GM12874 (cell line): ENCODE measurements around the gene THRSP.
A peak's percentile ranks its signal among the peaks of the same experiment; 100 is the strongest.

ENCODE experiments used
- CTCF ChIP-seq: IDR thresholded peaks from 2 replicates; pipeline ENCODE4 v1.5.1; 2011; ENCODE audit warnings: low read depth, mild to moderate bottlenecking, control low read depth, low read length, moderate library complexity; ENCODE audit not compliant: insufficient read depth

Gene THRSP

GRCh38 chr11:78040691-78041379 lies 22.8 kb upstream of the THRSP start:
- no peak for TF ChIP-seq CTCF

- no peak for TF ChIP-seq CTCF
Measured at GRCh38 chr11:78041843-78042440, 21.7 kb upstream of the THRSP start.

GRCh38 chr11:78044706-78045105 lies 19.0 kb upstream of the THRSP start:
- TF ChIP-seq CTCF: no peak

- peak; percentile 99 for TF ChIP-seq CTCF
Measured at GRCh38 chr11:78045851-78046485, 17.7 kb upstream of the THRSP start.

DNA sequence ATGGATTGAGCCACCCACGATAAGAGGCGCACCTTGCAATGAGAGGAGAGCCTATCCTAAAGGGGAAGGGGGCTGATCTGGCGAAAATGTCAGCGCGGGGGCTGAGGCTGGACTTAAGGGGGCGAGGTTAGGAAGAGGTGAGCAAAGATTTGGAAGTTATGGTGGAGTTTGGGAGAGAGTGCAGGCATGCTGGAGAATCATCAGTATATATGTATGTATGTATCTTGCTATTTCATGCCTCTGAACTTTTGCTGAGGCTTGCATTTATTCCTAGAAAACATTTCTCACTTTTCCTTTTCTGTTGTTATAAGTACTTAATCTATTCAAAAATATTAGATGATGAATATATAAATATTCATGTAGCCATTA lies 17.2 kb upstream of the THRSP start:
- no peak for TF ChIP-seq CTCF

DNA sequence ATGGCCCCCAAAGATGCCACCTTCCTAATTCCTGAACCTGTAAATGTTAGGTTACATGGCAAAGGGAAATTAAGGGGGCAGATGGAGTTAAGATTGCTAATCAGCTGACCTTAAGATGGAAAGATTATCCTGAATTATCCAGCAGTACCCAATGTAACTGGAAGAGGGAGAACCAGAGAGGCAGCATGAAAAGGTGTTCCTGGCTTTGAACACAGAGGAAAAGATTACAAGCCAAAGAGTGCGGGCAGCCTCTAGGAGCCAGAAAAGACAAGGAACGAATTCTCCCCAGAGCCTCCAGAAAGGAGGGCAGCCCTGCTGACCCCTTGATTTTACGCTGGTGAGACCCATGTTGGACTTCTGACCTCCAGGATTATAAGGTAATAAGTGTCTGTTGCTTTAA lies 15.1 kb upstream of the THRSP start:
- no peak for TF ChIP-seq CTCF

DNA sequence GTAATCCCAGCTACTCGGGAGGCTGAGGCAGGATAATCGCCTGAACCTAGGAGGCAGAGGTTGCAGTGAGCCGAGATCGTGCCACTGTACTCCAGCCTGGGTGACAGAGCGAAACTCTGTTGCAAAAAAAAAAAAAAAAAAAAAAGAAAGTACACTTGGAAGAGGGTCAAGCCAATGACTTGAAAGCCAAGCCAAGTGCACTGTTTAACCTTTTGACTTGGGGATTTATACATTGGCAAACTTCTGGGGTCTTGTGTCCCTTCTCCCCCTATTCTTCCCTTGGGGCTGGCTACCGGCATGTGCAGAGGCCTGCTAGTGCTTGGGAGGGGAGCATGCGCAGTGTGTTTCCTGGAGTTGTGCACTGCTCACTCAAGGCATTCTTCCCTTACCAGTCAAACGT lies 14.3 kb upstream of the THRSP start:
- no peak for TF ChIP-seq CTCF
